Gastrocnemius medialis (tissue), 4 donors: ENCODE measurements around the gene ZDHHC14. TPM values are rescaled to one million over a fixed set of nuclear protein-coding genes. Genes with fewer than 3 reads are reported as not detected.
A peak's percentile ranks its signal among the peaks of the same experiment; 100 is the strongest.

Source experiments
- ATAC-seq, 2 donors: fragments of 150-250 bp; one replicate each; pipeline ENCODE4 v1.9.1; 2016
- DNase-seq, 2 donors: peaks; one replicate each; pipeline ENCODE4 v3.0.0-alpha.2; 2019
- H3K27ac ChIP-seq, 4 donors: fragments of 200-600 bp; sonication (generic); 1 replicate in 1 of 4; 2 replicates in 3 of 4; pipeline ENCODE4 v1.5.1; 2016 to 2018; ENCODE audit warnings: mild to moderate bottlenecking in 2 of 4, moderate library complexity in 1 of 4
- H3K27me3 ChIP-seq, 3 donors: fragments of 200-600 bp; sonication (generic) in 2 of 3; 1 replicate in 1 of 3; 2 replicates in 2 of 3; pipeline versions ENCODE4 v1.5.1 to v1.6.0; 2016 to 2019; ENCODE audit warnings: mild to moderate bottlenecking in 1 of 3, moderate library complexity in 1 of 3
- H3K36me3 ChIP-seq, 2 donors: fragments of 200-600 bp; sonication (generic) in 1 of 2; one replicate each; pipeline ENCODE4 v1.5.1; 2017 to 2018
- H3K4me1 ChIP-seq, 2 donors: fragments of 200-600 bp; sonication (generic) in 1 of 2; one replicate each; pipeline ENCODE4 v1.5.1; 2016 to 2017; ENCODE audit warnings: mild to moderate bottlenecking in 2 of 2
- H3K4me3 ChIP-seq, 4 donors: fragments of 200-600 bp; sonication (generic) in 3 of 4; 1 replicate in 1 of 4; 2 replicates in 3 of 4; pipeline ENCODE4 v1.5.1; 2016 to 2019; ENCODE audit warnings: mild to moderate bottlenecking in 2 of 4
- H3K9me3 ChIP-seq, 3 donors: fragments of 200-600 bp; sonication (generic) in 2 of 3; 1 replicate in 1 of 3; 2 replicates in 2 of 3; pipeline ENCODE4 v1.5.1; 2016 to 2019
- CTCF ChIP-seq, 5 experiments: fragments of 450-650 bp in 3 of 5; fragments of 200-600 bp in 2 of 5; sonication (generic) in 2 of 5; IDR thresholded peaks in 4 of 5; conservative IDR thresholded peaks in 1 of 5; 1 replicate in 4 of 5; 2 replicates in 1 of 5; pipeline ENCODE4 v1.5.1; 2016 to 2019; ENCODE audit warnings: antibody characterized with exemption in 5 of 5, mild to moderate bottlenecking in 3 of 5, moderate library complexity in 3 of 5
- POLR2A ChIP-seq, 2 donors: fragments of 450-650 bp; IDR thresholded peaks; one replicate each; pipeline ENCODE4 v1.6.1; 2017; ENCODE audit warnings: antibody characterized with exemption in 2 of 2, mild to moderate bottlenecking in 2 of 2, moderate library complexity in 2 of 2
- in situ Hi-C, 4 donors: fragments of 200-750 bp; cut with MboI; loops; one replicate each; pipeline versions ENCODE4 v1.15.0 to v1.8.0; 2017; ENCODE audit warnings: low sequenced_read_pairs in 4 of 4
- intact Hi-C: fragments of 100-400 bp; cut with DNase I; formaldehyde crosslinking; loops from one replicate; pipeline ENCODE4 v1.15.1; 2023; ENCODE audit warnings: low total_unique reads
- total RNA-seq, 4 donors: library from RNA; depleted of rRNA; stranded (reverse); fragments of >200 nt; gene quantifications; one replicate each; pipeline versions ENCODE4 v1.1.0 to v1.2.3, GENCODE V29; 2016

Gene ZDHHC14
- total RNA-seq, 4 donors from 2014 or later: 3.7 to 7.7 (median 5.9) TPM

- ATAC-seq: no peak
- in situ Hi-C loops: loop anchor here in 2 of 4 donors (10.0 kb wide), 1 partner anchor 350 kb away; no protein-coding TSS in a partner anchor
- no peaks in the 10 kb centered on the region for H3K9me3 ChIP-seq
- DNase-seq: no peak
- H3K27ac ChIP-seq: no peak overlapping the region
- H3K27me3 ChIP-seq: no peaks in the 10 kb centered on the region
- H3K4me3 ChIP-seq: no peak overlapping the region
- no peaks in the 10 kb centered on the region for H3K36me3 ChIP-seq
- peaks cover 21 to 27% of the 10 kb centered on the region in 2 donors for H3K4me1 ChIP-seq
- no peak for TF ChIP-seq CTCF (IDR thresholded peaks at IDR 0.05 in 4 of 5, conservative IDR thresholded peaks at IDR 0.05 in 1 of 5)
- no peak for TF ChIP-seq POLR2A (IDR thresholded peaks at IDR 0.05)
- intact Hi-C loops: loop anchor here (5.0 to 10.0 kb wide), 2 partner anchors 92 to 210 kb away; no protein-coding TSS in a partner anchor
These were observed 284.2 kb downstream of the ZDHHC14 start for GRCh38 chr6:157665180-157665579.

GRCh38 chr6:157666729-157667128, 285.7 kb downstream of the ZDHHC14 start:
- no peak overlapping the region for H3K27ac ChIP-seq
- no peaks in the 10 kb centered on the region for H3K27me3 ChIP-seq
- H3K9me3 ChIP-seq: no peaks in the 10 kb centered on the region
- H3K36me3 ChIP-seq: no peaks in the 10 kb centered on the region
- DNase-seq (no peak), ATAC-seq (no peak)
- H3K4me3 ChIP-seq: no peak overlapping the region
- intact Hi-C loops (loop anchor here (2.0 to 10.0 kb wide), 3 partner anchors 91 to 352 kb away; no protein-coding TSS in a partner anchor), in situ Hi-C loops (loop anchor here in 2 of 4 donors (10.0 kb wide), 1 partner anchor 352 kb away; no protein-coding TSS in a partner anchor)
- TF ChIP-seq CTCF (IDR thresholded peaks at IDR 0.05 in 4 of 5, conservative IDR thresholded peaks at IDR 0.05 in 1 of 5) (no peak), POLR2A (IDR thresholded peaks at IDR 0.05) (no peak)
- peaks cover 28 to 31% of the 10 kb centered on the region in 2 donors for H3K4me1 ChIP-seq

GRCh38 chr6:157667211-157668008, 286.4 kb downstream of the ZDHHC14 start:
- no peak overlapping the region for H3K27ac ChIP-seq
- H3K9me3 ChIP-seq: no peaks in the 10 kb centered on the region
- H3K27me3 ChIP-seq: no peaks in the 10 kb centered on the region
- DNase-seq: no peak
- peak; percentile 61 to 77 for ATAC-seq
- in situ Hi-C loops (loop anchor here in 2 of 4 donors (10.0 kb wide), 1 partner anchor 353 kb away; no protein-coding TSS in a partner anchor), intact Hi-C loops (loop anchor here (2.0 to 10.0 kb wide), 3 partner anchors 90 to 353 kb away; no protein-coding TSS in a partner anchor)
- TF ChIP-seq CTCF (IDR thresholded peaks at IDR 0.05 in 4 of 5, conservative IDR thresholded peaks at IDR 0.05 in 1 of 5) (peak; percentile 64 to 89 (median 69)), POLR2A (IDR thresholded peaks at IDR 0.05) (no peak)
- H3K4me1 ChIP-seq: peaks cover 28 to 31% of the 10 kb centered on the region in 2 donors
- peaks cover 0 to under 1% of the 10 kb centered on the region in 2 donors for H3K36me3 ChIP-seq
- no peak overlapping the region for H3K4me3 ChIP-seq

- Histone ChIP-seq H3K27ac (no peak overlapping the region), H3K27me3 (no peaks in the 10 kb centered on the region), H3K36me3 (peaks cover 0 to 7% of the 10 kb centered on the region in 2 donors), H3K9me3 (no peaks in the 10 kb centered on the region), H3K4me3 (no peak overlapping the region), H3K4me1 (peaks cover 28 to 31% of the 10 kb centered on the region in 2 donors)
- in situ Hi-C loops (loop anchor here in 2 of 4 donors (10.0 kb wide), 1 partner anchor 353 kb away; no protein-coding TSS in a partner anchor), intact Hi-C loops (loop anchor here (5.0 to 10.0 kb wide), 2 partner anchors 89 to 207 kb away; no protein-coding TSS in a partner anchor)
- no peak for DNase-seq
- TF ChIP-seq POLR2A (IDR thresholded peaks at IDR 0.05) (no peak), CTCF (IDR thresholded peaks at IDR 0.05 in 4 of 5, conservative IDR thresholded peaks at IDR 0.05 in 1 of 5) (no peak)
- ATAC-seq: no peak
These were observed 287.0 kb downstream of the ZDHHC14 start for GRCh38 chr6:157668009-157668401.
